Right renal pelvis (tissue), 4 donors: ENCODE measurements around the gene TRIP4. TPM values are rescaled to one million over a fixed set of nuclear protein-coding genes. Genes with fewer than 3 reads are reported as not detected.
A peak's percentile ranks its signal among the peaks of the same experiment; 100 is the strongest.

Source experiments
- DNase-seq, 4 donors: peaks; one replicate each; pipeline ENCODE4 v3.0.0-alpha.2; 2013; ENCODE audit warnings: low read depth in 4 of 4, low spot score in 3 of 4, missing footprints in 1 of 4
- polyA plus RNA-seq, 4 donors: library from polyadenylated mRNA; unstranded; fragments of 120-200 nt; gene quantifications; one replicate each; pipeline ENCODE4 v1.2.1, GENCODE V29; 2013; ENCODE audit not compliant: insufficient read length in 4 of 4

Gene TRIP4
- polyA plus RNA-seq, 4 donors = 38.8 to 47.6 (median 43.0) TPM

- no peak for DNase-seq
Measured at GRCh38 chr15:64443747-64444621, 56.3 kb downstream of the TRIP4 start.

DNA sequence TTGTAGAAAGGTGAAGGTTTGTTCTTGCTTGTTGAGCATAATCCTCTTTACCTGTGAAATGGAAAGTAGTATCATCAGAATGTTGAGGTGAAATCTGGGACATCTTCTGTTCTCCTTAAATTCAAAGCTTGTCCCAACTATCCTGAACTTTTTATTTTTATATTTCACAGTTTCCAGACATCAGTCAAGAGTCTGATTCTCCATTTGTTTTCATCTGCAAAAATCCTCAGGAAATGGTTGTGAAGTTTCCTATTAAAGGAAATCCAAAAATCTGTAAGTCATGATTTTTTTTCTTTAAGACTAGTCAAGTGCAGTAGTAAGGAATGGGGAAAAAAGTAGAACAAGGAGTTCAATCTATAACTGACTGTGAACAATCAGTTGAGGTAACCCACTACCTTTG, 57.2 kb downstream of the TRIP4 start:
- DNase-seq = no peak

DNA sequence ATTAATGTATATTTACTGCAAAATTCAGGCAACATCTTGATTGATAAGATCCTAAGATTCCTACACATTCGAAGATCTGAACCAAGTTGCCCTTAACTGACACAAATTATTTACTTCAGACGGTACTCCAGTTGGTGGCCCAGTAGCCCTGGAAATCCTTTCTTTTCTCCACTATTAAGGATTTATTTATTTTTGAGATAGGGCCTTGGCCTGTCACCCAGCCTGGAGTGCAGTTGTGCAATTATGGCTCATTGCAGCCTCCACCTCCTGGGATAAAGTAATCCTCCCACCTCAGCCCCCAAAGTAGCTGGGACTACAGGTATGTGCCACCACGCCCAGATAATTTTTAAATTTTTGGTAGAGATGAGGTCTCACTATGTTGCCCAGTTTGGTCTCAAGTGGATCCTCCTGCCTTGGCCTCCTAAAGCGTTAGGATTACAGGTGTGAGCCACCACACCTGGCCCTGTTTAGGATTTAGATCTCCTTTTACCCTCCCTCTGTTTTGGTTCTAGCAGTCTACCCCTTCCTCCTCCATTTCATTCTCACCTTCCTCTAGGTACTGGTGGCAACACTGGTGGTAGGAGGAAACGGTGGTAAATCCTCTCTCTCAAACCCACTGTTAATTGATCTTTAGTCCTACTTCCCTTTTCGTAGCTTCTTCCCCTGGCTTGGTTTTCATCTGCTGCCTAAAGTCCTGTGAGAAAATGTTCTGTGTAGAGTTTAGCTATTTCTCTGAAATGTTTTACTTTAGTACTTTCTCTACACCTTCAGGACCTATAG, 60.1 kb downstream of the TRIP4 start:
- no peak for DNase-seq

- DNase-seq = no peak
Measured at GRCh38 chr15:64452988-64453688, 65.5 kb downstream of the TRIP4 start.

- no peak for DNase-seq
Measured at GRCh38 chr15:64453689-64454037, 66.0 kb downstream of the TRIP4 start.

DNA sequence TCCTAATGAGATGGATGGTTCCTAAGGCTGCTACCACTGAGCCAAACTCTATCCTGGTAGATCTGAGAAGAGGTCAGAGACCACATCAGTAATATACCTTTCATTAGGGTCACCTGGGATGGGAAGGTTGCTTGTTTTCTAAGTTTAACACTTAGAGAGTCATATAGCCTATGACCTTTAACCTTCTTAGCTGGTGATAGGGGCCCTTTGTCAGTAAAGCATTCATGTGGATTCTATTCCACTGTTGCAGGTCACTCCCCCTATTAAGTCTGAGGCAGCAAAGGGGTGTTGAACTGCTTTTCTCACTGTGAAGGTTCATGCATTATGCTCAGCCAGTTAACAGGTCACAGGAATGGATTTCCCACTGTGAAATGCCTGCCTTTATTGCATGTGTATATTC, 66.6 kb downstream of the TRIP4 start:
- DNase-seq = no peak

DNA sequence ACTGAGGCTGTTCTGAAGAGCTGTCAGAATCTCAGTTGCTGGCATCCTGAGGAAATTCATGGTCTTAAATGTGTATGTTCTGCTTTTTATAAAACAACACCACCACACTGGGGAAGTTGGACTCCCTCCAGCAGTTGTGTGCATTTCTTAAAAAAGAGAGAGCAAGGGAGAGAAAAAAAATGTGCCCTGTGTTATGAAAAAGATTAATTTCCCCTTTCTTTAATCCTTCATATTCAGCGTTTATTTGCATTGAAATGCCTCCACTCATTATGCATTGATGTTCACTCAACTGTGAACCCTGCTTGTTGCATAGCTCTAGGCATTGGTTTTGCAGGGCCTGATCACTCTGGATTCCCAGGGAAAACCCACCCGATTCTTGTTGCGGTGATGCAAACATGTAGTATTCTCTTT, 68.3 kb downstream of the TRIP4 start:
- no peak for DNase-seq

- no peak for DNase-seq
Measured at GRCh38 chr15:64456634-64457108, 69.0 kb downstream of the TRIP4 start.

DNA sequence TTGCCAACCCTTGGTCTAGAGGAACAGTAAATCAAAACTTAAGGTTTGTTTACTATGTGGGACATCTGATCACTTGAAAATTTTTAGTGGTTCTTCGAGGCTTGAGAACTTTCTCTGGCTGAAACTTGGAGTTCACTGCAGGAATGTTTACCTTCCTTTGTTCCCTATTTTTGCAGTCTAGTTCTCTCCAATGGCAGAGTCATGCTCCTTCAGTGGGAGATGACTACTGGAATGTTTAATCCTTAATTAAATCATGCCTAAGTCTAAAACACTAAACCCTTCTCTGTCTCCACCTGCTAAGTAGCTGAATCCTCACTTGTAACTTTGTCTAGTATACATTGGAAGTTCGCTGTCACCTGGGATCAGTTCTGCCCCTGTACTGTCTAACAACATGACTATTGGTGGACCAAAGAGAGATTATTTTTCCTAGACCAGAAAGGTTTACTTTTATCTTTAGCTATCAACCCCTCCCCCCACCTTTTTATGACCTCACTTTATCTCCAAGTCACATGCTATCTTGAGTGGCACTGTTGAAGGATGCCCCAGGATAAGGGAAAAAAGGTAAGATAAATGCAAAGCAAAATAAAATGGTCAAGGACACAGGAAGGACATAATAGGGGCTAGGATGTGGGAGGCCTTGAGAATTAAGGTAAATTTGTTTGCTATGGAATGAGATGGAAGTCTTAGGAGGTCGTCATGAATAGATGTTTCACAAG, 71.6 kb downstream of the TRIP4 start:
- no peak for DNase-seq

DNA sequence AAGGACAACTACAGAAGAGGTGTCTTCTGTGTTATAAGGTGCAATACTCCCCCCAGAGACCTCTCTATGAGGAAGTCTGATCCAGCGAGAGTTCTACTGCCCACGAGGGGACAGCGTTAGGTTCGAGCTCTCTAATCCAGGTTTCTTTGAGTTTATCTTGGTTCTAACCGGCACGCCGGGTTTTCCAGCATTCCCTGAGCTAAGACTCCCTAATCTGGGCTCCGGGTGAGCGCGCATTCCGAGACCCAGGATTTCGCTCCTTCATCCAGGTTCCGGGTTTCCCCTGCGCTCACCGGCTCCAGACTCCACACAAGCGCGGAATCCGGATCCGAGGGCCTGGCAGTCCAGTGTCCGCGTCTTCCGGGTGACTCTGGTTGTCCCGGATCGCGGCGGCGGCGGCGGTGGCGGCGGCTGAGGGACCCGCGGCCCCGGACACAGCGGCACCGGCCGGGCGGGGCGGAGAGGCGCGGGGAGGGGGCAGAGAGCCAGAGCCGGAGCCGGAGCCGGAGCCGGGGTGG, 72.6 kb downstream of the TRIP4 start, which contains the start of gene ZNF609:
TSS of gene ZNF609 (plus strand) at position 373 of the 518 bp plus-strand sequence. CDS start 38,842 bp downstream, outside the sequence.
- peak; percentile 88 to 95 (median 94) for DNase-seq

GRCh38 chr15:64460724-64461720, 73.4 kb downstream of the TRIP4 start:
- DNase-seq = peak in 3 of 4 donors; percentile 43 to 61 (median 46)

- no peak for DNase-seq
Measured at GRCh38 chr15:64461721-64462162, 74.1 kb downstream of the TRIP4 start.

DNA sequence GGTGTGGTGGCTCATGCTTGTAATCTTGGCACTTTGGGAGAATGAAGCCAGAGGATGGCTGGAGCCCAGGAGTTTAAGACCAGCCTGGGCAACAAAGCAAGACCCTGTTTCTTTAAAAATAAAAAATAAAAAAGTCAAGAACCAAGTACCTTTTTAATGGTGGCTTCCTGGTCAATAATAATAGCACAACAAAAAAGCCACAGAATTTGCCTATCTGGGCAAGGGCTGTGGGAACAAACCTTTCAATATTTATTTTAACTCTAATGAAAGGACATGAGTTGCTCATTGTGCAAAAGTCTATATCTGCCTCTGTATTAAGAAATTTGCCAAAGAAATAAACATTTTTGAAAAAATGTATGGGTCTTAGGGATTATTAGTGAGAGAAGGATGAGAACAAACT, 74.9 kb downstream of the TRIP4 start:
- no peak for DNase-seq

GRCh38 chr15:64464276-64465005, 76.8 kb downstream of the TRIP4 start:
- DNase-seq = no peak

- no peak for DNase-seq
Measured at GRCh38 chr15:64466408-64467141, 78.9 kb downstream of the TRIP4 start.

- no peak for DNase-seq
Measured at GRCh38 chr15:64472161-64472560, 84.5 kb downstream of the TRIP4 start.

GRCh38 chr15:64474846-64475245, 87.2 kb downstream of the TRIP4 start:
- no peak for DNase-seq
